Vagina (tissue), 2 donors: ENCODE results near the gene NFASC.

ENCODE experiments used
- POLR2A ChIP-seq, 2 donors: fragments of 450-650 bp; IDR thresholded peaks; one replicate each; pipeline ENCODE4 v1.6.1; 2017; ENCODE audit warnings: antibody characterized with exemption in 2 of 2, mild to moderate bottlenecking in 2 of 2, moderate library complexity in 2 of 2
- POLR2AphosphoS5 ChIP-seq, 2 donors: sonication (generic); formaldehyde crosslinking; IDR thresholded peaks; one replicate each; pipeline ENCODE4 v1.9.0; 2017; ENCODE audit warnings: antibody characterized with exemption in 2 of 2, mild to moderate bottlenecking in 2 of 2, low read depth in 1 of 2; ENCODE audit not compliant: insufficient read depth in 1 of 2
- TF ChIP-seq, protein P1 (sequence below), 3 experiments: fragments of 450-650 bp in 2 of 3; fragments of 200-600 bp in 1 of 3; sonication (generic) in 1 of 3; IDR thresholded peaks; one replicate each; pipeline ENCODE4 v1.5.1; 2017 to 2019; ENCODE audit warnings: antibody characterized with exemption in 3 of 3, mild to moderate bottlenecking in 2 of 3, moderate library complexity in 2 of 3

GRCh38 chr1:205024679-205025078 is 154.0 kb downstream of the NFASC start:
- no peak for TF ChIP-seq POLR2AphosphoS5 (IDR thresholded peaks at IDR 0.05; ENCODE audit: insufficient read depth in 1 of 2, low read depth in 1 of 2)
- TF ChIP-seq, protein P1, sequence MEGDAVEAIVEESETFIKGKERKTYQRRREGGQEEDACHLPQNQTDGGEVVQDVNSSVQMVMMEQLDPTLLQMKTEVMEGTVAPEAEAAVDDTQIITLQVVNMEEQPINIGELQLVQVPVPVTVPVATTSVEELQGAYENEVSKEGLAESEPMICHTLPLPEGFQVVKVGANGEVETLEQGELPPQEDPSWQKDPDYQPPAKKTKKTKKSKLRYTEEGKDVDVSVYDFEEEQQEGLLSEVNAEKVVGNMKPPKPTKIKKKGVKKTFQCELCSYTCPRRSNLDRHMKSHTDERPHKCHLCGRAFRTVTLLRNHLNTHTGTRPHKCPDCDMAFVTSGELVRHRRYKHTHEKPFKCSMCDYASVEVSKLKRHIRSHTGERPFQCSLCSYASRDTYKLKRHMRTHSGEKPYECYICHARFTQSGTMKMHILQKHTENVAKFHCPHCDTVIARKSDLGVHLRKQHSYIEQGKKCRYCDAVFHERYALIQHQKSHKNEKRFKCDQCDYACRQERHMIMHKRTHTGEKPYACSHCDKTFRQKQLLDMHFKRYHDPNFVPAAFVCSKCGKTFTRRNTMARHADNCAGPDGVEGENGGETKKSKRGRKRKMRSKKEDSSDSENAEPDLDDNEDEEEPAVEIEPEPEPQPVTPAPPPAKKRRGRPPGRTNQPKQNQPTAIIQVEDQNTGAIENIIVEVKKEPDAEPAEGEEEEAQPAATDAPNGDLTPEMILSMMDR (IDR thresholded peaks at IDR 0.05): no peak
- no peak for TF ChIP-seq POLR2A (IDR thresholded peaks at IDR 0.05)
